HCEC 1CT (cell line): Measurements from ENCODE around the gene SLC12A9.
"Not testable (repeated sequence)": the region's sequence is repeated elsewhere in the genome, so short reads cannot be mapped to it uniquely, and the experiment has no call there.

ENCODE experiments used
- DNase-seq: peaks from one replicate; pipeline ENCODE4 v3.0.0-alpha.2; 2017

The SLC12A9 gene

DNA sequence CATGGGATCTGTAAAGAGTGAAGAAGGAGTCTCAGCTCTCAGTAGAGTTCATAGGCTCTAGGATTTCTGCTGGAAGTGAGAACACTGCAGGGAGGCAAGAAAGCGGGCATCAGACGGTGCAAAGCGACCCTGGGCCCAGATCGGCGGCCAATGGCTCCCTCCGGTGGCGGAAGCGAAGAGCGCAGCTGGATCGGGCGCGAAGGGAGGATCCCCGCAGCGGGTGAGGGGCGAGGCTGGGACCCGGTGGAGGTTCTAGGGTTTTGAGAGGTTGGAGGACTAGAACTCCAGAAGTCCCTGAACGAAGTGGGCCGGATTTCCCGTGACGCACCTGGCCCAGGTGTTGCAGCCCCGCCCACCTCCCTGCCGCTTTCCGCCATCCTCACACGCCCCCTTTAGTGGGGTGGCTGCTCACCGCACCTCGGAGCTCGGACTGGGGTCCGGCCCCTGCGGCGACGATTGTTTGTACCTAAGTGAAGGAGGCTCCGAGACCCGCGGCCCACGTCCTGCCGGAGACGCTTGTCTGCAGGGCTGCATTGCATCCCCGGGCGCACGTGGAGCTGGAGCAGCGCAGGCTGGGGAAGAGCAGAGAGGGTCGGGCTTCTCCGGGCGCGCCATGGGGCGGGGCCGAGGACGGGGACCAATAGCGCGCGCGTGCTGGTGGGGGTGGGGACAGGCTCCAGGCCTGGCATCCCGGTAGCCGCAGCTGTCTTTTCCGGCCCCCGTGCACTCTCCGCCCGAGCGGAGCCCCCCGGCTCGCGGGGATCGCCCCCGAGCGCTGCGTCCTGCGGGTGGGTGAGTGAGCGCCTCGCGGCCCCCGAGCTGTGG is at the start of gene SLC12A9:
Gene SLC12A9 (plus strand): TSS at position 666 of the 825 bp plus-strand sequence. CDS start 1,485 bp downstream, outside the sequence.
- peak; percentile 91 for DNase-seq

- no peak for DNase-seq
These were observed 49.6 kb upstream of the SLC12A9 start for GRCh38 chr7:100802951-100803350.

DNA sequence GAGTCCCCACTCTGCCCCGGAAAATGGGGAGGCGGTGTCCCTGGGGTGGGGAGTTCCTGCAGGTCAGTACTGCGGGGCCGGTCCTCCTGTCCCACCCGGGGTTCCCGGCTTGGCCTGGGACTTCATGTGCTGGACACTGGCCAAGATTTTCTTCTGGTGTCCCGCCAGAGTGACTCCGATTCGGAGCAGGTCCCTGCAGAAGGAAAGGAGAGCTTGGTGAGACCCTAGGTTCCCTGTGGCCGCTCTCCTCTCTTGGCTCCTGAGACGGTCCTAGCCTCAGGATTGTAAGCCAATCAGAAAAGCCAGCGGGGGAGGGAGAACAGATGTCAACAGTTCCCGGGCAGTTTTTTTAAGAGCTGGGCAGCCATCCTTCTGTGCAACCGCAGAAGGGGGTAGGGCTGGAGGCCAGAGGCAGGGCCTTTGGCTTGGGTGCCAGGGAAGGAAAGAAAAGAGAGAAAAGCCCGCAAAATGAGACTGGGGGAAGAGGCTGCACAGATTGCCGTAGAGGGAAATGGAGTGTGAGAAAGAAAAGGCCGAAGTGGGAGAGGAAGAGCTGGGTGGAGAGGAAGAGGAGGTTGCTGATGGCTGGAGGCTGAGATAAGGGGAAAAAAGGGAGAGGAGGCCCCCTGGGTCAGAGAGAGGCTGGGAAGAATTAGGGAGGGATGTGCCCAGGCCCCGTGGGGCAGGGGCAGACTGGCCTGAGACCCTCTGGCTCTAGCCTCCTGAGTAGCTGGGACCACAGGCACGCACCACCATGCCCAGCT is 48.9 kb upstream of the SLC12A9 start:
- DNase-seq = peak; percentile 83

GRCh38 chr7:100804681-100805431 is 47.7 kb upstream of the SLC12A9 start:
- no peak for DNase-seq

GRCh38 chr7:100806276-100806675 is 46.2 kb upstream of the SLC12A9 start:
- no peak for DNase-seq

- DNase-seq = not testable (repeated sequence)
These were observed 45.6 kb upstream of the SLC12A9 start for GRCh38 chr7:100806883-100807282.

DNA sequence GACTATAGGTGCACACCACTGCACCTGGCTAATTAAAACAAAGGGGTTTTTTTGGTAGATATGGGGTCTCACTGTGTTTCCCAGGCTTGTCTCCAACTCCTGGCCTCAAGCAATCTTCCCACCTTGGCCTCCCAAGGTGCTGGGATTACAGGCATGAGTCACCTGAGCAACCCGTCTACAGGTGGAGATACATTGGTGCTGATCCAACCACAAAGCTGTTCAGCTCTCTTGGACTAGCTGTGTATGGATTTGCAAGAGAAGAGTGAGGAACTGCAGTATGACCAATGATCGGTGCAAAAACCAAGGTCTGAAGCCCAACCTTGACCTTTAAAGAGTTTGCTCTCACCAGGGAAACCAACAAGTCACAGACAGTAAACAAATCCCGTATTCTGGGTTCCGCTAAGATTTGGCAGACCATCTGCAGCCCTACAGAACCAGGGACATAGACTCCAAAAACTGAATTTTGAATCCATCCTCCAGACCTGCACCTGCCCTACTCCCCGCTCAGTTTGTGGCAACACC is 44.1 kb upstream of the SLC12A9 start:
- no peak for DNase-seq

GRCh38 chr7:100811480-100811879 is 41.0 kb upstream of the SLC12A9 start:
- no peak for DNase-seq

DNA sequence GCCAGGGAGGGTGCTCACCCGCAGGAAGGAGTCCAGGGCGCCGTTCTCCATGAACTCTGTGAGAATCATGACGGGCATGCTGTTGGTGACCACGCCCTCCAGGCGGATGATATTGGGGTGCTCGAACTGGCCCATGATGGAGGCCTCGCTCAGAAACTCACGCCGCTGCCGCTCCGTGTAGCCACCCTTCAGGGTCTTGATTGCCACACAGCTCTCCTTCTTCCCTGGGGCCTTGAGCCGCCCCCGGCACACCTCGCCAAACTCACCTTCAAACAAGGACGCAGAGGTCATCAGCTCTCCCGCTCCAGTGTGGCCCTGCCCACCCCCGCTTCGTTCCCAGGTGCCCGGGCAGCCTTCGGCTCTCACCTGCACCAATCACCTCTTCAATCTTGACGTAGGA is 39.8 kb upstream of the SLC12A9 start:
- DNase-seq = no peak

GRCh38 chr7:100816515-100816914 is 36.0 kb upstream of the SLC12A9 start:
- not testable (repeated sequence) for DNase-seq

- DNase-seq = no peak
These were observed 35.4 kb upstream of the SLC12A9 start for GRCh38 chr7:100817097-100817496.

DNA sequence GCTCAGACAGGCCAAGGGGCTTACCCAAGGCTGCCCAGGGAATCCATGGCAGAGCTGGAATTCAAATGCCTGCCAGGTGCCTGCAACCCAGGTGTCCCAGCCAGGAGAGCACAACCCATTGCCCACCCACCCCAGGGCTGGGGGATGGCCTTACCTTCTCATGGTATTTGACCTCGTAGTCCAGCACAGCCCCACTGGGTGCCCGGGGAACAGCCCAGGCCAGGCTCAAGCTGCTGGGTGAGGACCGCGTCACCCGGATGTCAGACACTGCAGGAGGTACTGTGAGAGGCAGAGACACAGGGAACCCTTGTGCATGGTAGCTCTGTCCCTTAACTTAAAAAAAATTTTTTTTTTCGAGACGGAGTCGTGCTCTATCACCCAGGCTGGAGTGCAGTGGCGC is 34.1 kb upstream of the SLC12A9 start:
- DNase-seq = no peak

- no peak for DNase-seq
These were observed 33.7 kb upstream of the SLC12A9 start for GRCh38 chr7:100818825-100819224.

DNA sequence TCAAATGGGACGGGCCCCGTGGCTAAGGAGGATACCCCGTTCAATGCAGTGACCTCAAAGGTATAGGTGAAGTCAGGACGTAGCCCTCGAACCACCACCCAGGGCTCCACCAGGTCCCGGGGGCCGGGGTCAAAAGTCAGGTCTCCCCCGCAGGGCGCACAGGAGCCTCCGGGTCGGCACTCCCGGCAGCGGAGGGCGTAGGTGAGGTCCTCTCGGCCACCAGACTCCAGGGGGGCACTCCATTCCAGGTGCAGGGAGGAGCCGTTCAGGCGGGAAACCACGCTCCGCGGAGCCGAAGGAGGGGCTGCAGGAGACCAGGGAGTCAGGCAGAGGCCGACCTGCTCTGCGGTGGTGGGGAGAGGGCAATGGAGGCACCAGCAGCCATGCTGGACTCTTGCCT is 32.9 kb upstream of the SLC12A9 start:
- no peak for DNase-seq

DNA sequence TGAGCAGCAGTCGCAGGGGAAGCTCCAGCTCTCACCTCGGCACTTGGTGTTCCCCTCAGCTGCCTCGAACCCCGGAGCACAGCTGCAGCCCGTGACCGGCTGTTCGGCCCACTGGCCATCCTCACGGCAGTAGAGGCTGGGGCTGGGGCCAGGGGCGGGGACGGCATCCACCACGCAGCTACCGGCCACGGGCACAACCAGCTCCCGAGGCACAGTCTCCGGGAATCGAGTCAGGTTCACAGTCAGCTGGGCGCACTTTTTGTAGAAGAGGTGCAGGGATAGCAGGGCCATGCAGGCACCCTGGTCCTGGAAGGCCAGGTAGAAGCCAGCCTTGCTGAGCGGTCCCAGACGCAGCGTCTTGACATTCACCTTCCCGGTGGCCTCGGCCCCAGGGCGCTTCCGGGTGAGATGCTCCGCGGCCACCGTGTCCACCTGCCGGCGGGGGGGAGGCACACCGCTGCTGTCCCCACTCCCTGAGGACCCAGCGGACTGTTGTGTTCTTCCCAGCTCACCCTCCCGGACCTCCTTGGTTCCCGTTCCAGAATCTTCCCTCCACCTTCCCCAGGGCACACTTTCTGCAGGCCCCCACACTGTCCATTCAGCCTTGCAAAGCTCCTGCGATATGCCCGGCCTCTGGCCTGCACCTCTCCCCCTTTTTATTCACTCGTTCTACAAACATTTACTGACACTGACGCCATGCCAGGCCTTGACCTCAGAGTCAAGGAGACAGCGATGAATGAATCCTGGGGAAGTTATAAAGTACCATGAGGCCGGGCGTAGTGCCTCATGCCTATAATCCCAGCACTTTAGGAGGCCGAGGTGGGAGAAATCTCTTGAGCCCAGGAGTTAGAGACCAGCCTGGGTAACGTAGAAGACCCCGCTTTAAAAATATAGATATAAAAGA is 30.0 kb upstream of the SLC12A9 start:
- no peak for DNase-seq

- no peak for DNase-seq
These were observed 29.4 kb upstream of the SLC12A9 start for GRCh38 chr7:100823140-100823525.

DNA sequence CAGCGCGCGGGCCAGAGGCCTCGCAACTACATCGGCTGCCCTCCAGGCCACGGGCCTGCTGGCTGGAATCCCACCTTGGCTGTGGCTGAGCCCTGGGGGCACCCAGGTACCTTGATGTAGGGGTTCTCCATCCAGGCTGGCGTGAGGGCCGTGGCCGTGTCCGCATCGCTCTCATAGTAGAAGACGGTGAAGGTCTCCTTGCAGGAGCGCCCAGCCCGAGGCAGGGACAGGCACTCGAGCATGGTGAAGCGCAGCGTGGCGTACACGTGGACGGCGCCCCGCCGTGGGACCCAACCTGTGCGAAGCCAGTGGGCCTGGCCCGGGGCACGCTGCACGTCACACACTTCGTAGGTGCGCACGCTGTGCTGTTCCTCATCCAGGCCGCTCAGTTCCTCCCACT is 29.0 kb upstream of the SLC12A9 start:
- no peak for DNase-seq

DNA sequence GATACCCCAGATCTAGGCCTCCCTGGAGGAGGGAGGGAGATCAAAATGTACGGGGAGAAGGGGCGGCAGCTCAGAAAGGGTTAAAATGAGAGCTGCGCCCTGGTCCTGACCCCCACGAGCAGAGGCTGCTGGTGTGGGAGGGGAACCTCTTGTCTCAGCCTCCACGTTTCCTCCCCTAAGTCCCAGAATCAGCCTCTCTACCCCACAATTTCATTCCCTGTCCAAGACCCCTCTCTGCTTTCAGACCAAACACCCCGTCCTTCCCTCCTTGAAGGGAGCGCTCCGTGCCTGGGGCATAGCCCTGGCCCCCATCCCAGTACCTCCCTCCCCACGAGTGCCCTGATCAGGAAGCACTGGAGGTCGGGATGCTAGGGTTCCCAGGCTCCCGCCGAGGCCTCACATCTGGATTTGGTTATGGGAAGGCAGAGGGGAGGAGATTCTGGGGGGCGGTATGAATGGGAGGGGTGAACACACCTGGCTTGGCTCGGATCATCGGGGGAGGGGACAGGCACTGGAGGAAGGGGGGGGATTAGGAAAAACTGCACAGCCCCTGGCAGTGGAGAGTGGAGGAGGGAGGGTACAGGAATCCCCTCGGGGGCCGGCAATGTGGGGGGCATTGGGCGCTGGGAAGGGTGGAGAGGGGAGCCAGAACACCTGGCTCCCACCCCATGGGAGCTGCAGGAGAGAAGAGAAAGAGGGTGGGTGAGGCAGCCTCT is 27.9 kb upstream of the SLC12A9 start:
- DNase-seq = no peak

- DNase-seq = no peak
These were observed 27.3 kb upstream of the SLC12A9 start for GRCh38 chr7:100825215-100825671.

- DNase-seq = peak; percentile 54
These were observed 26.6 kb upstream of the SLC12A9 start for GRCh38 chr7:100825751-100826513.
